ENCODE results near the gene SH3BP4. TPM values are rescaled to one million over a fixed set of nuclear protein-coding genes. Genes with fewer than 3 reads are reported as not detected.

Gene SH3BP4
- total RNA-seq, 1 donor from 2014 or later: 29.6 TPM

GRCh38 chr2:235046589-235046988 is 94.8 kb downstream of the SH3BP4 start:
- DNase-seq (peak; percentile 6), ATAC-seq (no peak)
- Histone ChIP-seq H3K9me3 (no peaks in the 10 kb centered on the region), H3K27ac (no peak overlapping the region), H3K36me3 (peaks cover 18% of the 10 kb centered on the region), H3K27me3 (no peaks in the 10 kb centered on the region), H3K4me1 (peaks cover 21% of the 10 kb centered on the region), H3K4me3 (no peak overlapping the region)
- intact Hi-C loops (cut with DNase I): no loop called here
- TF ChIP-seq CTCF (IDR thresholded peaks at IDR 0.05): no peak

- TF ChIP-seq CTCF (IDR thresholded peaks at IDR 0.05): no peak
- no peak for ATAC-seq
- H3K4me1 ChIP-seq: peaks cover 25% of the 10 kb centered on the region
- H3K27ac ChIP-seq: no peak overlapping the region
- H3K27me3 ChIP-seq: no peaks in the 10 kb centered on the region
- DNase-seq: peak; percentile 55
- no peak overlapping the region for H3K4me3 ChIP-seq
- H3K9me3 ChIP-seq: no peaks in the 10 kb centered on the region
- intact Hi-C loops (cut with DNase I): no loop called here
- peaks cover 11% of the 10 kb centered on the region for H3K36me3 ChIP-seq
These were observed 95.6 kb downstream of the SH3BP4 start for GRCh38 chr2:235047171-235048160.

GRCh38 chr2:235048549-235048948 is 96.7 kb downstream of the SH3BP4 start:
- H3K27ac ChIP-seq: no peak overlapping the region
- H3K36me3 ChIP-seq: peaks cover 15% of the 10 kb centered on the region
- peaks cover 25% of the 10 kb centered on the region for H3K4me1 ChIP-seq
- intact Hi-C loops (cut with DNase I): no loop called here
- TF ChIP-seq CTCF (IDR thresholded peaks at IDR 0.05): no peak
- no peak overlapping the region for H3K4me3 ChIP-seq
- H3K9me3 ChIP-seq: no peaks in the 10 kb centered on the region
- no peak for ATAC-seq
- H3K27me3 ChIP-seq: no peaks in the 10 kb centered on the region
- DNase-seq: no peak

- no peaks in the 10 kb centered on the region for H3K9me3 ChIP-seq
- DNase-seq (no peak), ATAC-seq (no peak)
- no peak overlapping the region for H3K27ac ChIP-seq
- intact Hi-C loops (cut with DNase I): no loop called here
- no peak for TF ChIP-seq CTCF (IDR thresholded peaks at IDR 0.05)
- H3K36me3 ChIP-seq: peaks cover 18% of the 10 kb centered on the region
- peaks cover 25% of the 10 kb centered on the region for H3K4me1 ChIP-seq
- H3K4me3 ChIP-seq: no peak overlapping the region
- H3K27me3 ChIP-seq: no peaks in the 10 kb centered on the region
These were observed 97.3 kb downstream of the SH3BP4 start for GRCh38 chr2:235049069-235049468.

GRCh38 chr2:235049719-235050118 is 97.9 kb downstream of the SH3BP4 start:
- DNase-seq (no peak), ATAC-seq (no peak)
- peaks cover 17% of the 10 kb centered on the region for H3K36me3 ChIP-seq
- no peak for TF ChIP-seq CTCF (IDR thresholded peaks at IDR 0.05)
- intact Hi-C loops (cut with DNase I): no loop called here
- no peaks in the 10 kb centered on the region for H3K9me3 ChIP-seq
- H3K27ac ChIP-seq: peak overlapping the region; percentile 13
- H3K27me3 ChIP-seq: no peaks in the 10 kb centered on the region
- H3K4me1 ChIP-seq: peaks cover 18% of the 10 kb centered on the region
- no peak overlapping the region for H3K4me3 ChIP-seq

All from upper lobe of right lung (tissue), 1 donor.